ENCODE results near the gene MYRIP. TPM values are rescaled to one million over a fixed set of nuclear protein-coding genes. Genes with fewer than 3 reads are reported as not detected.
"Not testable (repeated sequence)": the region's sequence is repeated elsewhere in the genome, so short reads cannot be mapped to it uniquely, and the experiment has no call there.

The MYRIP gene
- total and polyA plus RNA-seq, 2 experiments from 2014 or later = 1.5 to 1.8 TPM

- Histone ChIP-seq H3K79me2 (replicated peaks; ENCODE audit: insufficient read depth) (no peaks in the 10 kb centered on the region), H3K27ac (ENCODE audit: low read depth) (no peak overlapping the region), H3K9me2 (ENCODE audit: insufficient read depth) (peaks cover 5% of the 10 kb centered on the region; the same call in 1 of the 2 replicates), H3K4me2 (no peak overlapping the region), H3K4me3 (no peak overlapping the region), H3F3A (replicated peaks; ENCODE audit: low read depth) (no peaks in the 10 kb centered on the region), H3K4me1 (ENCODE audit: insufficient read depth) (no peaks in the 10 kb centered on the region), H3K36me3 (ENCODE audit: insufficient read depth) (no peaks in the 10 kb centered on the region), H4K20me1 (replicated peaks; ENCODE audit: insufficient read depth) (no peaks in the 10 kb centered on the region), H2AFZ (no peak overlapping the region), H3K27me3 (ENCODE audit: insufficient read depth) (no peaks in the 10 kb centered on the region)
- DNase-seq (ENCODE audit: low spot score) (no peak), ATAC-seq (no peak)
- Mint-ChIP-seq H3K27ac (no peak overlapping the region), H3K9me3 (no peaks in the 10 kb centered on the region; the same call in 2 of the 3 replicates), H3K27me3 (ENCODE audit: insufficient read depth, low read depth, poor library complexity) (no peaks in the 10 kb centered on the region), H3K4me3 (no peak overlapping the region), H3K4me1 (no peaks in the 10 kb centered on the region), H3K36me3 (ENCODE audit: low read depth) (no peaks in the 10 kb centered on the region)
- TF ChIP-seq ZNF462 (CRISPR knock-in tag; IDR thresholded peaks at IDR 0.05) = no peak
- TF ChIP-seq CTCF (conservative IDR thresholded peaks at IDR 0.05; ENCODE audit: low read depth in 2 of 2) = no peak
- no peak for TF ChIP-seq ETS1 (IDR thresholded peaks at IDR 0.05)
- TF ChIP-seq REST (IDR thresholded peaks at IDR 0.05; ENCODE audit: unreplicated experiment) = no peak
Observed at GRCh38 chr3:40281995-40282394, 472.6 kb downstream of the MYRIP start.

GRCh38 chr3:40283057-40283456, 473.6 kb downstream of the MYRIP start:
- H3K27me3 ChIP-seq (ENCODE audit: insufficient read depth); H3K4me1 Mint-ChIP-seq; H2AFZ ChIP-seq; H3F3A ChIP-seq (replicated peaks; ENCODE audit: low read depth); H3K79me2 ChIP-seq (replicated peaks; ENCODE audit: insufficient read depth); H3K4me2 ChIP-seq; H3K36me3 Mint-ChIP-seq (ENCODE audit: low read depth); H3K4me3 Mint-ChIP-seq; H3K27ac ChIP-seq (ENCODE audit: low read depth); DNase-seq (ENCODE audit: low spot score); H3K9me3 Mint-ChIP-seq; ATAC-seq; H3K9me2 ChIP-seq (ENCODE audit: insufficient read depth); H4K20me1 ChIP-seq (replicated peaks; ENCODE audit: insufficient read depth); H3K27ac Mint-ChIP-seq; H3K36me3 ChIP-seq (ENCODE audit: insufficient read depth); H3K4me1 ChIP-seq (ENCODE audit: insufficient read depth); H3K4me3 ChIP-seq; H3K27me3 Mint-ChIP-seq (ENCODE audit: insufficient read depth, low read depth, poor library complexity): not testable (repeated sequence)
